HG03097 (cell line): ENCODE measurements around the gene TAF5L.

Experiments used
- ATAC-seq: cut with Tn5 transposase; IDR thresholded peaks from one replicate; pipeline ENCODE4 v1.9.1; 2021; ENCODE audit not compliant: unreplicated experiment, low FRiP score

The TAF5L gene

GRCh38 chr1:229625915-229626831 is at the start of gene TAF5L, which contains the start of gene URB2:
Gene TAF5L (minus strand): TSS chr1:229626122. CDS start chr1:229614482, 11,640 bp downstream.
Gene URB2 (plus strand): TSS chr1:229626247. CDS start chr1:229627634, 1,387 bp downstream.
- peak; percentile 70 for ATAC-seq

- ATAC-seq, result no peak
These were observed 49.5 kb upstream of the TAF5L start for GRCh38 chr1:229675396-229675795.

- ATAC-seq, result no peak
These were observed 48.1 kb upstream of the TAF5L start for GRCh38 chr1:229674042-229674441.

- no peak for ATAC-seq
These were observed 46.3 kb upstream of the TAF5L start for GRCh38 chr1:229672246-229672645.

GRCh38 chr1:229671310-229671709 is 45.4 kb upstream of the TAF5L start:
- ATAC-seq, result no peak

- ATAC-seq, result no peak
These were observed 43.4 kb upstream of the TAF5L start for GRCh38 chr1:229669333-229669732.

- ATAC-seq, result no peak
These were observed 40.7 kb upstream of the TAF5L start for GRCh38 chr1:229666585-229666984.

- no peak for ATAC-seq
These were observed 40.1 kb upstream of the TAF5L start for GRCh38 chr1:229665912-229666558.

GRCh38 chr1:229664133-229664689 is 38.3 kb upstream of the TAF5L start:
- ATAC-seq, result no peak

- no peak for ATAC-seq
These were observed 36.0 kb upstream of the TAF5L start for GRCh38 chr1:229661897-229662296.

- peak; percentile 76 for ATAC-seq
These were observed 35.3 kb upstream of the TAF5L start for GRCh38 chr1:229661022-229661877.

- ATAC-seq, result no peak
These were observed 32.3 kb upstream of the TAF5L start for GRCh38 chr1:229657993-229658755.

GRCh38 chr1:229655781-229656180 is 29.9 kb upstream of the TAF5L start:
- ATAC-seq, result no peak

GRCh38 chr1:229653420-229653819 is 27.5 kb upstream of the TAF5L start:
- no peak for ATAC-seq

GRCh38 chr1:229651546-229651945 is 25.6 kb upstream of the TAF5L start:
- ATAC-seq, result no peak

GRCh38 chr1:229650045-229650444 is 24.1 kb upstream of the TAF5L start:
- no peak for ATAC-seq

- ATAC-seq, result no peak
These were observed 22.5 kb upstream of the TAF5L start for GRCh38 chr1:229648406-229648805.

GRCh38 chr1:229645324-229645993 is 19.5 kb upstream of the TAF5L start:
- no peak for ATAC-seq
